Right lung (tissue), 5 donors: ENCODE results near the gene TSPAN5. TPM values are rescaled to one million over a fixed set of nuclear protein-coding genes. Genes with fewer than 3 reads are reported as not detected.

ENCODE experiments used
- DNase-seq, 2 donors: peaks; one replicate each; pipeline ENCODE4 v3.0.0-alpha.2; 2013
- polyA plus RNA-seq, 5 donors: library from polyadenylated mRNA; unstranded; fragments of 120-200 nt; gene quantifications; one replicate each; pipeline versions ENCODE4 v1.2.1 to v1.2.3, GENCODE V29; 2013; ENCODE audit warnings: inconsistent platforms in 1 of 5, low replicate concordance in 1 of 5; ENCODE audit not compliant: insufficient read length in 5 of 5, insufficient read depth in 1 of 5

Gene TSPAN5
- polyA plus RNA-seq, 5 donors: 25.9 to 41.2 (median 30.0) TPM

- no peak for DNase-seq
Measured at GRCh38 chr4:98599617-98600205, 58.7 kb downstream of the TSPAN5 start.

GRCh38 chr4:98586962-98587354, 71.5 kb downstream of the TSPAN5 start:
- no peak for DNase-seq

- no peak for DNase-seq
Measured at GRCh38 chr4:98586291-98586961, 72.0 kb downstream of the TSPAN5 start.

- no peak for DNase-seq
Measured at GRCh38 chr4:98585596-98585995, 72.8 kb downstream of the TSPAN5 start.

- DNase-seq: no peak
Measured at GRCh38 chr4:98584265-98584664, 74.1 kb downstream of the TSPAN5 start.

GRCh38 chr4:98583265-98583664, 75.1 kb downstream of the TSPAN5 start:
- no peak for DNase-seq

GRCh38 chr4:98581126-98581525, 77.3 kb downstream of the TSPAN5 start:
- no peak for DNase-seq

- DNase-seq: no peak
Measured at GRCh38 chr4:98577956-98578355, 80.5 kb downstream of the TSPAN5 start.

GRCh38 chr4:98574816-98575215, 83.6 kb downstream of the TSPAN5 start:
- no peak for DNase-seq

- DNase-seq: peak in 1 of 2 donors; percentile 33
Measured at GRCh38 chr4:98573791-98574190, 84.6 kb downstream of the TSPAN5 start.

GRCh38 chr4:98572697-98573096, 85.7 kb downstream of the TSPAN5 start:
- no peak for DNase-seq

- DNase-seq: no peak
Measured at GRCh38 chr4:98571161-98571786, 87.1 kb downstream of the TSPAN5 start.

- no peak for DNase-seq
Measured at GRCh38 chr4:98570151-98570797, 88.1 kb downstream of the TSPAN5 start.

GRCh38 chr4:98568941-98569663, 89.3 kb downstream of the TSPAN5 start:
- DNase-seq: no peak

GRCh38 chr4:98567611-98568010, 90.8 kb downstream of the TSPAN5 start:
- no peak for DNase-seq

- no peak for DNase-seq
Measured at GRCh38 chr4:98566361-98567008, 91.9 kb downstream of the TSPAN5 start.

- no peak for DNase-seq
Measured at GRCh38 chr4:98565681-98566301, 92.6 kb downstream of the TSPAN5 start.

GRCh38 chr4:98564852-98565251, 93.6 kb downstream of the TSPAN5 start:
- no peak for DNase-seq

- no peak for DNase-seq
Measured at GRCh38 chr4:98560321-98560720, 98.1 kb downstream of the TSPAN5 start.

- DNase-seq: no peak
Measured at GRCh38 chr4:98558471-98559169, 99.8 kb downstream of the TSPAN5 start.
